GM23338 (cell line): ENCODE data around the gene RIPK4.

Experiments used
- CTCF ChIP-seq, 2 experiments: fragments of 200-600 bp in 1 of 2; sonication (generic) in 1 of 2; conservative IDR thresholded peaks; 2 replicates each; pipeline versions ENCODE4 v1.5.1 to v1.6.1; 2016 to 2017; ENCODE audit warnings: antibody characterized with exemption in 2 of 2, low read depth in 2 of 2, mild to moderate bottlenecking in 2 of 2, moderate library complexity in 1 of 2
- EZH2 ChIP-seq: fragments of 200-600 bp; sonication (generic); IDR thresholded peaks from one replicate; pipeline ENCODE4 v1.8.0; 2017; ENCODE audit warnings: antibody characterized with exemption, mild to moderate bottlenecking, low read depth; ENCODE audit not compliant: unreplicated experiment

- TF ChIP-seq EZH2 (no peak), CTCF (conservative IDR thresholded peaks at IDR 0.05; ENCODE audit: low read depth in 2 of 2) (0 out of 4 replicates have a peak, but pooled peaks of 1 of the 2 experiments have one; percentile 4)
Observed at GRCh38 chr21:41754479-41754891, 12.4 kb downstream of the RIPK4 start.
